Stimulated activated CD8-positive, alpha-beta memory T cell treated with anti-CD3 and anti-CD28 coated beads, Interleukin-15, amount 100 ng/mL, for 24 hours (primary cell): ENCODE results near the gene RPL36AL.
"Not testable (repeated sequence)": the region's sequence is repeated elsewhere in the genome, so short reads cannot be mapped to it uniquely, and the experiment has no call there.

Experiments used
- DNase-seq: peaks from one replicate; pipeline ENCODE4 v3.0.0-alpha.2; 2020; ENCODE audit warnings: low read depth

Gene RPL36AL

GRCh38 chr14:49619273-49619672, 1.2 kb downstream of the RPL36AL start:
- not testable (repeated sequence) for DNase-seq

- no peak for DNase-seq
These were observed 2.4 kb downstream of the RPL36AL start for GRCh38 chr14:49617852-49618519.

DNA sequence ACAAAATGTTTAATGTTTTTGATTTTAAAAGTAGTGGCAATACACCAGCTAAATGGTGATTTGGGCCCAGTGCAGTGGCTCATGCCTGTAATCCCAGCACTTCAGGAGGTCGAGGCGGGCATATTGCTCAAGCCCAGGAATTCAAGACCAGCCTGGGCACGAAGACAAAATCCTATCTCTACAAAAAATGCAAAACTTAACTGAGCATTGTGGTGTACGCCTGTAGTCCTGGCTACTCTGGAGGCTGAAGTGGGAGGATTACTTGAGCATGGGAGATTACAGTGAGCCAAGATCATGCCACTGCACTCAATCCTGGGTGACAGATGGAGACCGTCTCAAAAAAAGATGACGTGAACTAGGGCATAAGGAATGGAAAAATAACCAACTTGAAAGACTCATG, 4.7 kb downstream of the RPL36AL start:
- DNase-seq: no peak

GRCh38 chr14:49614196-49614595, 6.2 kb downstream of the RPL36AL start:
- DNase-seq: no peak

GRCh38 chr14:49612671-49613070, 7.8 kb downstream of the RPL36AL start:
- DNase-seq: no peak

- DNase-seq: no peak
These were observed 8.2 kb downstream of the RPL36AL start for GRCh38 chr14:49612251-49612650.

DNA sequence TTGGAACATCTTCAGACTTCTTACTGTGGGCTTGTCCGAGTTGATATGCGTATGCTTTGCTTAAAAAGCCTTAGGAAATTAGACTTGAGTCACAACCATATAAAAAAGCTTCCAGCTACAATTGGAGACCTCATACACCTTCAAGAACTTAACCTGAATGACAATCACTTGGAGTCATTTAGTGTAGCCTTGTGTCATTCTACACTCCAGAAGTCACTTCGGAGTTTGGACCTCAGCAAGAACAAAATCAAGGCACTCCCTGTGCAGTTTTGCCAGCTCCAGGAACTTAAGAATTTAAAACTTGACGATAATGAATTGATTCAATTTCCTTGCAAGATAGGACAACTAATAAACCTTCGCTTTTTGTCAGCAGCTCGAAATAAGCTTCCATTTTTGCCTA, 12.8 kb downstream of the RPL36AL start:
- DNase-seq: no peak

GRCh38 chr14:49598485-49599300, 21.7 kb downstream of the RPL36AL start, which contains the start of gene LRR1:
Gene LRR1, plus strand, starts transcription at chr14:49598940. Its CDS starts 81 bp downstream, at chr14:49599021.
- DNase-seq: peak; percentile 68

DNA sequence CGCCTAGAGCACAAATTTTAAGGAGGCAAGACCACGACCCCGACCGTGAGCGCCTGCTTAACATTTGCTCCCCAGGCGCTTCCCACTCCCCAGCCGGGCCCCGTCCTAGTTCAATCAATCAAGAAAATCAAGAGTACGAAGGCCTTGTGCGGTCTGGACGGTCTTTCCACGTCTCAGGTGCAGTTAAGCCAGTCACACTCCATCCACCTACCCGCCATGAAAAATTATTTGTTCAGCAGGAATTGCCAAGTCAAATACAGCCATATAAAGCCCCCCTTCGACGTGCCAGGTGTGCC, 22.3 kb downstream of the RPL36AL start:
- no peak for DNase-seq

DNA sequence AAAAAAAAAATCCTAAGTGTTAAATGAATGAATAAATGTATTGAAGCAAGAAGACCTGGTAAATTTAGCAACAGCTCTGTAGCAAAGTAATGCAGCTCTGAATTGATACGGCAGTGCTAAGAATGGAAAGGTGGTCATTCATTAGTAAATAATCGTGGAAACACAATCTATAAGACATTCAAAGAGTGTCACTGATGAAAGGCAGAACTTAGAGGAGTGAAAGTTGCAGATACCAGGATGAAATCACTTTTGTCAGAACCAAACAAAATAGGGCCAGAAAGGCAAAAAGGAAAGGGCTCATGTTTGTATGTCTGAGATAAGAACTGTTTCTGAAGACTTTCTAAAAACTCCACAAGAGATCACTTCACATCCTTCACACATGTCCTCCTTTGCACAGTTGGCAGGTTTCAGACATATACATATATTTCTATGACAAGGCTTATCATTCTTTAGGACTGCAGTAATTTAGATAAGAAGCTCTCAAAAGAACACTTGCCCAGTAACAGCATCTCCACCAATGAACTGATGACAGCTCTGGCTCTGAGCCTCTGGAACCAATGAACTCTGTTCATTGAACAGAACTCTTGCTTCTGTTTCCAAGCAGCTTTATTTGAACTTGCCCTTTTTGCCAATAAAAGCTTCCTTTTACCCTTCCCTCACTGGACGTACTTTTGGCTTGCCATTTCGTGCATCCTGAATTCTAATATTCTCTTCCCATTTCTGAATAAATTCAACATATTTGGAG, 25.9 kb downstream of the RPL36AL start:
- no peak for DNase-seq

DNA sequence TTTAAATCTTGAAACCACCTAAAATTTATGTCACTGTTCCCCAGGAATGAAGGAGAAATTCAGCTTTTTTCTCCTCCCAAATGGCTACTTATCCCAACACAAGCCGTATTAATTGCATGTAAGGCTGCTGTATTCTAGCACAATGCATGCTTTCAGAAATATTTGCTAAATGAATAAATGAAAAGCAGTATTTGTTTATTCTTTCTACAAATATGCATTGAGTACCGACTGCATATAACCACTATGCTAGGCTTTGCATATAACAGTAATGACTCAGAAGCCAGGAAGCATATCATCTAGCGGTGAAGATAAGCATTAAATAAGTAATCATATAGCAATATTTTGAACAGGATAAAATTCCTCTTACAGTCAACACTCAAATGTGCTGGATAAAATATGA, 27.4 kb downstream of the RPL36AL start:
- no peak for DNase-seq

DNA sequence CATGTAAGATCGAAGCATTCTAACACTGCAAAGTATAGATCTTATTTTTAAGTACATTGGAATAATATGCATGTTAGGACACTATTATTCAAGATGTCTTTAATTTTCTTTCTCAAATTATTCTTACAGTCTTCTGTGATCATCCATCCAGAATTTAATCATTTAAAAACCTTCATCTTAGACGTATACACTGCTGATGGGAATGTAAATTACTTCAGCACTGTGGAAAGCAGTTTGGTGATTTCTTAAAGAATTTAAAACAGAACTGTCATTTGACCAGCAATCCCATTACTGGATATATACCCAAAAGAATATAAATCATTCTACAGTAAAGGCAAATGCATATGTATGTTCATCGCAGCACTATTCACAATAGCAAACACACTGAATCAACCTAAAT, 31.0 kb downstream of the RPL36AL start:
- no peak for DNase-seq

DNA sequence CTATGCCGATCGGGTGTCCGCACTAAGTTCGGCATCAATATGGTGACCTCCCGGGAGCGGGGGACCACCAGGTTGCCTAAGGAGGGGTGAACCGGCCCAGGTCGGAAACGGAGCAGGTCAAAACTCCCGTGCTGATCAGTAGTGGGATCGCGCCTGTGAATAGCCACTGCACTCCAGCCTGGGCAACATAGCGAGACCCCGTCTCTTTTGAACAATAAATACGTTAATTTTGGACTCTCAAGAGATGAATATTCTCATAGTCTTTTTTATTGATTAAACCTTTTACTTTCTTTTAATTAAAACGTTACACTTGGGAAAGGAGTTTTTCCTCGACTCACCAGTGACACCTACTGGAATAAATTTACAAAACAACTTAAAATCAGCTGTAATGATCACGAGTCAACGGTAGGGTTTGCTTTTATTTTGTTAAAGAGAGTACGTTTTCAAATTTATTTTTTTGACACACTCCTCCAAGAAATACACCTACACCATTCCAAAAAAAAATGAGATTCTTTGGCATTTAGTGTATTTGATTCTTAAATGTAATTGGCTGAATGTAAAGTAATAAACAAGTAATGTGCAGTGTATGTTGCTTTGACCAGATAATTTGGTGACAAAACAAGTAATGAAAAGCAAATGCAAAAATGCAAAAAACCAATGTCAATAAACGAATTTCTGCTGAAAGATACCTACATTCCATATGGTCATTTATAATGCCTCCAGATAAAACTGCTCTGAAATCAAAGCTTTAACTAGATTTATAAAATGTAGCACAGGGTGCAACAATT, 33.6 kb downstream of the RPL36AL start:
- no peak for DNase-seq

DNA sequence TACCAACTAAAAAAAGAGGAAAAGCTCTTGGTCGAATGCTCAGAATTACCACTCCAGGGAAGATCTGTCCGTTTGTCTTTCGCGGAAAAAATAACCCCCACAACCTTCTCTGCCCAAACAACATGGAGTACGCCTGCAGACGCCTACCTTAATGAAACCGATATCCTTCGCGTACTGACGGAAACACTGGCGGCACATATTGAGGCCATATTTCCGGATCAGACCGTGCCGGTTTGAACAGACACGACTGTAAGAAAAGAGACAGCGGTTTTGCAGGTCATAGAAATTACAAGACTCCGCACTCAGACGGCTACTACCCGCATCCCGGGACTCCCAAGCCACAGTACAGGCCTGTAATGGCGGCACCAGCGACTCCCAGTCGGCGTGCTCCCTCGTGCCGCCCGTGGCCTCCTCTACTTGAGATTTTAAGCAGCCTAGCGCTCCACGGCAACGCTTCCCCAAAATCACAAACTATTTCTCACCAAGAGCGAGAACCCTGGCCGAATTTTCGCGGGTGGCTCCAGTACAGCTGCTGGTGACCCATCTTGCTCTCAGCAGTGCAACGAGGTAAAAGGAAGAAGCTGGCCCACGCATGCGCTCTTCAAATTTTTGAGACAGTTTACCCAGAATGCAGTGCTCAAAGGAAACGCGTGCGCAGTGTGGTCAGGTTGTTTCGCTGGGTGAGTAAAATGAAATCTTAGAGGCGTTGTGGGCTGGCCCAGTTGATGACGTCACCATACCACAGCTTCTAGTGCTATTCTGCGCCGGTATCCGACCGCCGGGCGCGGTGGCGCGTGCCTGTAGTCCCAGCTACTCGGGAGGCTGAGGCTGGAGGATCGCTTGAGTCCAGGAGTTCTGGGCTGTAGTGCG, 34.4 kb downstream of the RPL36AL start, which contains the start of gene RPS29:
Gene RPS29, minus strand, starts transcription at position 578 of the 870 bp plus-strand sequence. Its CDS starts 34 bp downstream, at position 544.
- DNase-seq: peak; percentile 99

DNA sequence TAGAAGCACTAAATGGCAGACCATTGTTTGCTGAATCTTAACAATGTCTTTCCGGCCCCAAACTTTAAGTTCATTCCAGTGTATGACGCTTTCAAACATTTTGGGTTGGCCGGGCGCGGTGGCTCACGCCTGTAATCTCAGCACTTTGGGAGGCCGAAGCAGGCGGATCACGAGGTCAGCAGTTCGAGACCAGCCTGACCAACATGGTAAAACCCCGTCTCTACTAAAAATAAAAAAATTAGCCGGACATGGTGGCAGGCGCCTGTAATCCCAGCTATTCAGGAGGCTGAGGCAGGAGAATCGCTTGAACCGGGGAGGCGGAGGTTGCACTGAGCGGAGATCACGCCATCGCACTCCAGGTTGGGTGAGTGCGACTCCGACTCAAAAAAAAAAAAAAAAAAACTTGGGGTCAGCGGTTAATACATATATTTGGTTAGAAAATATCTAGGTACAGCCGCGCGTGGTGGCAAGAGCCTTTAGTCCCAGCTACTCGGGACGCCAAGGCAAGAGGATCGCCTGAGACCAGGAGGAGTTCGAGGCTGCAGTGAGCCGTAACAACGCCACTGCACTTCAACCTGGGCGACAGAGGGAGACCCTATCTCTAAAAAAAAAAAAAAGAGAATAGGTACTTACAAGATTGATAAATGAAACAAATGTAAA, 35.3 kb downstream of the RPL36AL start:
- DNase-seq: not testable (repeated sequence)

GRCh38 chr14:49584058-49584457, 36.4 kb downstream of the RPL36AL start:
- DNase-seq: no peak

GRCh38 chr14:49583629-49584028, 36.8 kb downstream of the RPL36AL start:
- no peak for DNase-seq

- DNase-seq: no peak
These were observed 38.1 kb downstream of the RPL36AL start for GRCh38 chr14:49582113-49582977.
